Type B pancreatic cell (in vitro differentiated cells): ENCODE results near the gene SPRN. TPM values are rescaled to one million over a fixed set of nuclear protein-coding genes. Genes with fewer than 3 reads are reported as not detected.

Experiments
- DNase-seq: peaks from one replicate; pipeline ENCODE4 v3.0.0; 2021; ENCODE audit warnings: mixed read lengths; ENCODE audit not compliant: unreplicated experiment; ENCODE audit errors: extremely low spot score
- H3K27ac Mint-ChIP-seq: 2 replicates; pipeline ENCODE4 v1.8.0; 2021; ENCODE audit warnings: mild to moderate bottlenecking, mixed read lengths
- H3K27me3 Mint-ChIP-seq: 2 replicates; pipeline ENCODE4 v1.8.0; 2021; ENCODE audit warnings: mixed read lengths
- H3K36me3 Mint-ChIP-seq: 2 replicates; pipeline ENCODE4 v1.8.0; 2021; ENCODE audit warnings: mixed read lengths
- H3K4me1 Mint-ChIP-seq: one replicate; pipeline ENCODE4 v1.8.0; 2021; ENCODE audit warnings: mixed read lengths; ENCODE audit not compliant: unreplicated experiment
- H3K4me3 Mint-ChIP-seq: 2 replicates; pipeline ENCODE4 v1.8.0; 2021; ENCODE audit warnings: mild to moderate bottlenecking, mixed read lengths
- H3K9me3 Mint-ChIP-seq: 2 replicates; pipeline ENCODE4 v1.8.0; 2021; ENCODE audit warnings: mixed read lengths
- microRNA-seq: library from miRNA; unstranded; fragments of <30 nt; microRNA quantifications from one replicate; pipeline ENCODE4, GENCODE V29; 2020
- total RNA-seq: library from RNA; stranded (reverse); gene quantifications from 2 replicates; pipeline ENCODE4 v1.2.1, GENCODE V29; 2021; ENCODE audit warnings: low replicate concordance
- TF ChIP-seq, protein P1 (sequence below): fragments of 200-600 bp; sonication (generic); conservative IDR thresholded peaks from 2 replicates; pipeline ENCODE4 v1.5.0; 2021; ENCODE audit warnings: antibody characterized with exemption, mild to moderate bottlenecking

SPRN gene
- total RNA-seq, 1 donor from 2014 or later, result 0.56 TPM

DNA sequence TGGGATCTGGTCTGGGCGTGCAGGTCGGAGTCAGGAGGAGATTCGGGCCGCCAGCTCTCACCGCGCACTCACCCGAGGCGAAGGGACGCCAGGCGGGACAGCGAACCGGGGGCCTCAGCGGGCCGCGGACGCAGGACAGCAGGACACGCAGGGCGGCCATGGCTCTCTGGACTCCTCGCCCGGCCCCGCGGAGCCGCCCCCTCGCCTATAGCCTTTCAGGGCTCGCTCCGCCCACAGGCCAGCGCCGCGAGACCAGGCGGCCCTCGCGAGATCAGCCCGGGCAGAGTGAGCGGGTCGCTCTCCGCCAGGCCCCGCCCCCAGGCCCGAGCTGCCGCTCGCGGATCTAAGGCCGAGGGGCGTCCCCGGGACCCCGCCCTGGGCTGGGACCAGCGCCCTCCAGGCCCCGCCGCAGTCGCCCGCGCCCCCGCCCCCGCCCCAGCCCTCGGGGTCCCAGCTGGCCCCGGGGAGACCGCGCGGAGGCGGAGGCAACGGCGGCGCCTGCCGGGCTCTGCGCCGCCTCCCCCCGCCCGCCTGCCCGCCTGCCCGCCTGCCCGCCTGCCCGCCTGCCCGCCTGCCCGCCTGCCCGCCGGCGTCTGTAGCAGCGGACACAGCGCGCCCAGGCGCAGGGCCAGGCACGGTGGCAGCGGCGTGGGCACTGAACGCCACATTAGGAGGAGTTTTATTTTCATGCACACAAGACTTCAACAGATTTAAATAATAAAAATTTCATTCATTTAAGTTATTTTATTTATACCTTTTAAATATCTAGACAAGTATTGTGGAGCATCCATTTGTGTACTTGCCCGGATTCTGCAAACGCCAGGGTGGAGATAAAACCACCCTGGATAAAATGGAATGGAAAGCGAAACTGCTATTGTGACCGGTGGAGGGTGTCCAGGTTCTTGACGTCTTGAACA is 51.0 kb downstream of the SPRN start, which contains the start of gene ECHS1:
Gene ECHS1 (minus strand): TSS at position 181 of the 917 bp plus-strand sequence. CDS start 21 bp downstream, at position 160.
- TF ChIP-seq, protein P1, sequence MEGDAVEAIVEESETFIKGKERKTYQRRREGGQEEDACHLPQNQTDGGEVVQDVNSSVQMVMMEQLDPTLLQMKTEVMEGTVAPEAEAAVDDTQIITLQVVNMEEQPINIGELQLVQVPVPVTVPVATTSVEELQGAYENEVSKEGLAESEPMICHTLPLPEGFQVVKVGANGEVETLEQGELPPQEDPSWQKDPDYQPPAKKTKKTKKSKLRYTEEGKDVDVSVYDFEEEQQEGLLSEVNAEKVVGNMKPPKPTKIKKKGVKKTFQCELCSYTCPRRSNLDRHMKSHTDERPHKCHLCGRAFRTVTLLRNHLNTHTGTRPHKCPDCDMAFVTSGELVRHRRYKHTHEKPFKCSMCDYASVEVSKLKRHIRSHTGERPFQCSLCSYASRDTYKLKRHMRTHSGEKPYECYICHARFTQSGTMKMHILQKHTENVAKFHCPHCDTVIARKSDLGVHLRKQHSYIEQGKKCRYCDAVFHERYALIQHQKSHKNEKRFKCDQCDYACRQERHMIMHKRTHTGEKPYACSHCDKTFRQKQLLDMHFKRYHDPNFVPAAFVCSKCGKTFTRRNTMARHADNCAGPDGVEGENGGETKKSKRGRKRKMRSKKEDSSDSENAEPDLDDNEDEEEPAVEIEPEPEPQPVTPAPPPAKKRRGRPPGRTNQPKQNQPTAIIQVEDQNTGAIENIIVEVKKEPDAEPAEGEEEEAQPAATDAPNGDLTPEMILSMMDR, result no peak
- H3K36me3 Mint-ChIP-seq, result no peaks in the 10 kb centered on the region
- no peaks in the 10 kb centered on the region for H3K9me3 Mint-ChIP-seq
- H3K4me1 Mint-ChIP-seq, result peaks cover 10% of the 10 kb centered on the region
- no peaks in the 10 kb centered on the region for H3K27me3 Mint-ChIP-seq
- peak within 1 kb of the TSS; percentile 89 for H3K4me3 Mint-ChIP-seq
- DNase-seq, result peak; percentile 99
- peak within 1 kb of the TSS; percentile 44 for H3K27ac Mint-ChIP-seq

DNA sequence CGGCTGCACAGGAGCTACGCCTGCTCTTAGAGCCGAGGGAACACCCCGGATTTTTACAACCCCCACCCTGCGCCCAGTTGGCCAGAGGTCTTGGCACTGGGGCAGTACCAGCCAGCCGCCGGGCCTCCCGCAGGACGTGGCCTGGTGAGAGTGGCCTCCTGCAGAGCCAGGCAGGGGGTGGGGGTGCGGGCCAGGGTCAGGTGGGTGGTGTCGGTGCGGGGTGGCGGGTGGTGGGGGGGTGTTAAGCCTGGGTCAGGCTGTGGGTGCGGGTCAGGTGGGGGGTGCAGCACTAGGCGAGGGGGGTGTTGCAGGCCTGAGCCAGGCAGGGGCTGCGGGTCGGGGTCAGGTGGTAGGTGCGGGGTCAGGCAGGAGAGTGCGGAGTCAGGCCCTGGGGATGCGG is 51.9 kb downstream of the SPRN start:
- H3K4me3 Mint-ChIP-seq, result peak overlapping the region; percentile 84
- no peak overlapping the region for H3K27ac Mint-ChIP-seq
- peaks cover 10% of the 10 kb centered on the region for H3K4me1 Mint-ChIP-seq
- no peaks in the 10 kb centered on the region for H3K9me3 Mint-ChIP-seq
- no peak for DNase-seq
- H3K27me3 Mint-ChIP-seq, result no peaks in the 10 kb centered on the region
- TF ChIP-seq, protein P1, result no peak
- H3K36me3 Mint-ChIP-seq, result peaks cover 3% of the 10 kb centered on the region

Small RNA genes within 50 kb of the gene (microRNA-seq; reads per million reads assigned to microRNA genes)
- gene MIR3944, result 1.7 reads per million

Other genes with a start within 250 kb of the SPRN start
- gene UTF1, start 194.4 kb downstream of the SPRN start, total RNA-seq, result not detected in 2 replicates
- gene VENTX, start 186.8 kb downstream of the SPRN start, total RNA-seq, result not detected in 2 replicates
- gene ADAM8, start 147.8 kb downstream of the SPRN start, total RNA-seq, result 6.2 and 7.1 TPM in 2 replicates
- 57.9 and 58.6 TPM in 2 replicates for gene TUBGCP2, start 115.8 kb downstream of the SPRN start, total RNA-seq
- 39.7 and 51.9 TPM in 2 replicates for gene ZNF511, start 115.7 kb downstream of the SPRN start, total RNA-seq
- 3.6 and 8.5 TPM in 2 replicates for gene CALY, start 87.7 kb downstream of the SPRN start, total RNA-seq
- 1.3 and 2.8 TPM in 2 replicates for gene PRAP1, start 77.3 kb downstream of the SPRN start, total RNA-seq
- 20.4 and 21.7 TPM in 2 replicates for gene FUOM, start 66.6 kb downstream of the SPRN start, total RNA-seq
- 106 and 127 TPM in 2 replicates for gene ECHS1, start 51.3 kb downstream of the SPRN start, total RNA-seq
- gene PAOX, start 45.4 kb downstream of the SPRN start, total RNA-seq, result 6.9 and 8.2 TPM in 2 replicates
- gene MTG1, start 30.5 kb downstream of the SPRN start, total RNA-seq, result 79.1 and 89.6 TPM in 2 replicates
- gene SCART1, start 29.3 kb upstream of the SPRN start, total RNA-seq, result 1.2 and 1.4 TPM in 2 replicates
- gene CYP2E1, start 102.7 kb upstream of the SPRN start, total RNA-seq, result 0.53 and 0.62 TPM in 2 replicates
- gene SYCE1, start 141.0 kb upstream of the SPRN start, total RNA-seq, result not detected in 2 replicates
- not detected in 2 replicates for gene FRG2B, start 202.2 kb upstream of the SPRN start, total RNA-seq